CD14-positive monocyte (primary cell): ENCODE results near the gene SAMD15. TPM values are rescaled to one million over a fixed set of nuclear protein-coding genes. Genes with fewer than 3 reads are reported as not detected.

Source experiments
- DNase-seq, 3 donors: peaks; one replicate each; pipeline ENCODE4 v3.0.0-alpha.2; 2011 to 2022
- H2AFZ ChIP-seq: 2 replicates; pipeline ENCODE4 v1.6.0; 2012; ENCODE audit warnings: mild to moderate bottlenecking, low read depth, low read length, inconsistent platforms; ENCODE audit not compliant: insufficient read depth, poor library complexity, severe bottlenecking
- H3K27ac ChIP-seq, 2 donors: 1 replicate in 1 of 2; 2 replicates in 1 of 2; pipeline ENCODE4 v1.5.1; 2012 to 2013; ENCODE audit warnings: low read length in 2 of 2, control low read depth in 1 of 2, inconsistent platforms in 1 of 2, low read depth in 1 of 2, mild to moderate bottlenecking in 1 of 2
- H3K27me3 ChIP-seq, 2 donors: one replicate each; pipeline versions ENCODE4 v1.6.0 to v1.6.1; 2011 to 2013; ENCODE audit warnings: low read length in 2 of 2; ENCODE audit not compliant: control insufficient read depth in 2 of 2, insufficient read depth in 2 of 2
- H3K36me3 ChIP-seq, 2 donors: replicated peaks in 1 of 2; 1 replicate in 1 of 2; 2 replicates in 1 of 2; pipeline versions ENCODE4 v1.5.1 to v1.6.1; 2012 to 2013; ENCODE audit warnings: low read length in 2 of 2, control low read depth in 1 of 2, inconsistent platforms in 1 of 2, mild to moderate bottlenecking in 1 of 2; ENCODE audit not compliant: insufficient read depth in 2 of 2, control insufficient read depth in 1 of 2
- H3K4me1 ChIP-seq, 2 donors: 1 replicate in 1 of 2; 2 replicates in 1 of 2; pipeline versions ENCODE4 v1.5.1 to v1.6.1; 2012 to 2013; ENCODE audit warnings: low read length in 2 of 2, control low read depth in 1 of 2, inconsistent platforms in 1 of 2, mild to moderate bottlenecking in 1 of 2, moderate library complexity in 1 of 2; ENCODE audit not compliant: insufficient read depth in 2 of 2, control insufficient read depth in 1 of 2
- H3K4me2 ChIP-seq: replicated peaks from 2 replicates; pipeline ENCODE3; 2012; ENCODE audit warnings: low read length, moderate library complexity, mild to moderate bottlenecking; ENCODE audit not compliant: poor library complexity, severe bottlenecking; ENCODE audit errors: extremely low read depth
- H3K4me3 ChIP-seq, 3 experiments: fragments of 200-600 bp in 1 of 3; sonication (generic) in 1 of 3; replicated peaks in 1 of 3; 1 replicate in 2 of 3; 2 replicates in 1 of 3; pipeline ENCODE4 v1.5.1; 2011 to 2013; ENCODE audit warnings: low read length in 3 of 3, mild to moderate bottlenecking in 3 of 3, control low read depth in 2 of 3, low read depth in 2 of 3, inconsistent platforms in 1 of 3, moderate library complexity in 1 of 3
- H3K79me2 ChIP-seq: 2 replicates; pipeline ENCODE4 v1.6.0; 2012; ENCODE audit warnings: mild to moderate bottlenecking, control low read depth, inconsistent platforms, low read length, moderate library complexity; ENCODE audit not compliant: insufficient read depth
- H3K9ac ChIP-seq: 2 replicates; pipeline ENCODE4 v1.6.0; 2017; ENCODE audit warnings: low read length, mild to moderate bottlenecking; ENCODE audit not compliant: insufficient read depth, poor library complexity, severe bottlenecking
- H3K9me3 ChIP-seq, 2 donors: replicated peaks in 1 of 2; 1 replicate in 1 of 2; 2 replicates in 1 of 2; pipeline versions ENCODE4 v1.5.1 to v1.6.1; 2012 to 2013; ENCODE audit warnings: low read length in 2 of 2, control low read depth in 1 of 2; ENCODE audit not compliant: control insufficient read depth in 1 of 2, insufficient read depth in 1 of 2
- H4K20me1 ChIP-seq: 2 replicates; pipeline ENCODE4 v1.6.0; 2012; ENCODE audit warnings: mild to moderate bottlenecking, low read length, control low read depth, moderate library complexity; ENCODE audit not compliant: insufficient read depth
- H3K27ac Mint-ChIP-seq, 7 donors: one replicate each; pipeline ENCODE4 v1.8.0; 2020; ENCODE audit warnings: mild to moderate bottlenecking in 7 of 7, mixed read lengths in 7 of 7, moderate library complexity in 6 of 7, inconsistent platforms in 2 of 7
- H3K27me3 Mint-ChIP-seq, 3 donors: one replicate each; pipeline ENCODE4 v1.8.0; 2021 to 2022; ENCODE audit warnings: low read depth in 3 of 3, mild to moderate bottlenecking in 3 of 3, mixed read lengths in 3 of 3, moderate library complexity in 3 of 3, inconsistent platforms in 1 of 3
- H3K36me3 Mint-ChIP-seq, 2 donors: one replicate each; pipeline ENCODE4 v1.8.0; 2020; ENCODE audit warnings: mixed read lengths in 2 of 2, inconsistent platforms in 1 of 2, mild to moderate bottlenecking in 1 of 2
- H3K4me1 Mint-ChIP-seq: one replicate; pipeline ENCODE4 v1.8.0; 2020; ENCODE audit warnings: mild to moderate bottlenecking, mixed read lengths
- H3K4me3 Mint-ChIP-seq, 2 donors: one replicate each; pipeline ENCODE4 v1.8.0; 2020; ENCODE audit warnings: mild to moderate bottlenecking in 2 of 2, mixed read lengths in 2 of 2, moderate library complexity in 1 of 2
- H3K9me3 Mint-ChIP-seq, 7 donors: one replicate each; pipeline ENCODE4 v1.8.0; 2020 to 2022; ENCODE audit warnings: mixed read lengths in 7 of 7, mild to moderate bottlenecking in 6 of 7, moderate library complexity in 6 of 7, inconsistent platforms in 2 of 7
- CTCF ChIP-seq: fragments of 200-600 bp; IDR thresholded peaks from one replicate; pipeline ENCODE4 v1.8.0; 2022; ENCODE audit warnings: antibody characterized with exemption, mild to moderate bottlenecking
- WGBS: methylation state at CpG from one replicate; pipeline ENCODE4 v1.1.5; 2013; ENCODE audit warnings: missing lambda C conversion rate; ENCODE audit not compliant: insufficient coverage; 5-methylcytosine and 5-hydroxymethylcytosine counted together
- intact Hi-C, 2 donors: fragments of 100-400 bp; cut with micrococcal nuclease; formaldehyde crosslinking; loops; one replicate each; pipeline versions ENCODE4 v1.15.0 to v1.15.1; 2023
- polyA plus RNA-seq, 3 donors: library from polyadenylated mRNA; depleted of rRNA in 1 of 3; unstranded in 2 of 3; stranded (reverse) in 1 of 3; fragments of 300-500 nt in 2 of 3; fragments of >200 nt in 1 of 3; fragmentation: Illumina TruSeq in 2 of 3; gene quantifications; 1 replicate in 2 of 3; 2 replicates in 1 of 3; pipeline ENCODE4 v1.2.3, GENCODE V29; 2012 to 2021

The SAMD15 gene
- polyA plus RNA-seq, 3 donors: 0.08 to 0.65 TPM; not detected in 1

DNA sequence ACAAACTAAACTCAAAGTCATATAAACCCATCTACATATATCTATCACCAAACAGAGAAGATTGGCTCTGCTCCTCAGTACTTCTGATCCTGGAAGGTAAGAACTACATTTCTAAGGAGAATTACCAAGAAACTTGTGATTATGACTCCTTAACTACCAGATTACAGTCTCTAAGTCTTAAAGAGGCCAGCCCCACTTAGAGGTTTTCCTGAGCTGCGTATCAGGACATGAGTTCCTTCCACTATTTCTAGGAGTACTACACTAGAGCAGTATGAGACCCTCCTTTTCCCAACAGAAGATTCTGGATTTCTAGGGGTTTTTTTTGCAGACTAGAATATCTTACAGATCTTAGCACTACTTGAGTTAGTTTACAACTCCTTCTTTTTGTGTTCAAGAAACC is 46.2 kb downstream of the SAMD15 start, which contains the start of gene NOXRED1:
NOXRED1 (minus strand) TSS at position 101 of the 400 bp plus-strand sequence. CDS start 634 bp downstream, outside the sequence.
- WGBS: no CpG with 5 or more reads among the region's 1 CpG

GRCh38 chr14:77424862-77425261 is 47.7 kb downstream of the SAMD15 start:
- WGBS: 100% methylated on average over 2 of the region's 3 CpGs
- intact Hi-C loops: no loop called here
- no peaks in the 10 kb centered on the region for H3K79me2 ChIP-seq
- H3K27ac ChIP-seq: no peak overlapping the region
- H4K20me1 ChIP-seq: no peaks in the 10 kb centered on the region
- H3K27me3 ChIP-seq: no peaks in the 10 kb centered on the region
- Mint-ChIP-seq H3K9me3 (peaks cover 3 to 8% (median 4%) of the 10 kb centered on the region in 7 donors), H3K27me3 (peaks cover 0 to 3% (median 0%) of the 10 kb centered on the region in 3 donors), H3K4me1 (no peaks in the 10 kb centered on the region), H3K36me3 (peaks cover 79 to 85% of the 10 kb centered on the region in 2 donors), H3K4me3 (no peak overlapping the region), H3K27ac (no peak overlapping the region)
- no peak for TF ChIP-seq CTCF
- peaks cover 71 to 96% of the 10 kb centered on the region in 2 donors for H3K36me3 ChIP-seq
- no peak overlapping the region for H3K4me2 ChIP-seq
- peaks cover 0 to 10% of the 10 kb centered on the region in 2 donors for H3K9me3 ChIP-seq
- no peak overlapping the region for H2AFZ ChIP-seq
- no peak for DNase-seq
- H3K9ac ChIP-seq: no peak overlapping the region
- H3K4me1 ChIP-seq: no peaks in the 10 kb centered on the region
- H3K4me3 ChIP-seq: no peak overlapping the region

More for the DNA sequence above, 46.2 kb downstream of the SAMD15 start, which contains the start of gene NOXRED1:
- intact Hi-C loops: no loop called here
- H3K27ac Mint-ChIP-seq: no peak within 1 kb of the TSS
- peaks cover 14 to 24% of the 10 kb centered on the region in 2 donors for H3K9me3 ChIP-seq
- no peak for DNase-seq
- no peaks in the 10 kb centered on the region for H4K20me1 ChIP-seq
- H3K9ac ChIP-seq: no peak within 1 kb of the TSS
- H3K27me3 ChIP-seq: no peaks in the 10 kb centered on the region
- peaks cover 65 to 74% of the 10 kb centered on the region in 2 donors for H3K36me3 Mint-ChIP-seq
- H3K4me2 ChIP-seq: no peak within 1 kb of the TSS
- no peak within 1 kb of the TSS for H3K4me3 Mint-ChIP-seq
- no peak within 1 kb of the TSS for H2AFZ ChIP-seq
- peaks cover 0 to 3% (median 0%) of the 10 kb centered on the region in 3 donors for H3K27me3 Mint-ChIP-seq
- no peak for TF ChIP-seq CTCF
- H3K27ac ChIP-seq: no peak within 1 kb of the TSS
- no peaks in the 10 kb centered on the region for H3K4me1 ChIP-seq
- no peaks in the 10 kb centered on the region for H3K4me1 Mint-ChIP-seq
- no peaks in the 10 kb centered on the region for H3K79me2 ChIP-seq
- H3K9me3 Mint-ChIP-seq: peaks cover 6 to 23% (median 18%) of the 10 kb centered on the region in 7 donors
- H3K4me3 ChIP-seq: no peak within 1 kb of the TSS
- H3K36me3 ChIP-seq: peaks cover 56 to 82% of the 10 kb centered on the region in 2 donors
